ENCODE data around the gene LIMS2.
A peak's percentile ranks its signal among the peaks of the same experiment; 100 is the strongest.

The LIMS2 gene

DNA sequence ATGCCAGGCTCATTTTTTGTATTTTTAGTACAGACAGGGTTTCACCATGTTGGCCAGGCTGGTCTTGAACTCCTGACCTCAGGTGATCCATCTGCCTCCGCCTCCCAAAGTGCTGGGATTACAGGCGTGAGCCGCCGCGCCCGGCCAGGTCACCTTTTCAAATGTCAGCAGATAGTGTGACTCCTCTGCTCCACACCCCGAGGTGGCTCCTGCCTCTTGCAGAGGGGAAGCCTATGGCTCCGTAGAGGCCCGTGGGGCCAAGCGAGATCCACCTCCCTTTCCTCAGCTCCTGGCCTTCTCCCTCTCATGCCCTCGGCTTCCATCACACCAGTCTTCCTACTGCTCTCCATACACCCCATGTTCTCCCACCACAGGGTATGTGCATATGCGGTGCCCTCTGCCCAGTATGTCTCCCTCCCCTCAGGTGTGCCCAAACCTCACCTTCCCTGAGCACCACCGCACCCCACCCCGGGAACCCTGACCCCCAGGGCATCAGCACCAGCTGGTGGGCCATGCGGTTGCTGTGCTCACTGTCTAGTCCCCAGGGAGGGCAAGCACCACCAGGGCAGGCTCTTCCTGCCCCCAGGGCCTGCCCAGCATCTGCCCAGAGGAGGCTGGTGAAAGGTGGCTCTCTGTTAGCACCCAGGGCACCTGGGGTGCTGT, 18.6 kb downstream of the LIMS2 start:
- no peak for DNase-seq

- DNase-seq = no peak
These were observed 19.9 kb downstream of the LIMS2 start for GRCh38 chr2:127655209-127656073.

GRCh38 chr2:127654838-127655175, 20.5 kb downstream of the LIMS2 start:
- DNase-seq = no peak

- DNase-seq = no peak
These were observed 21.1 kb downstream of the LIMS2 start for GRCh38 chr2:127654084-127654837.

DNA sequence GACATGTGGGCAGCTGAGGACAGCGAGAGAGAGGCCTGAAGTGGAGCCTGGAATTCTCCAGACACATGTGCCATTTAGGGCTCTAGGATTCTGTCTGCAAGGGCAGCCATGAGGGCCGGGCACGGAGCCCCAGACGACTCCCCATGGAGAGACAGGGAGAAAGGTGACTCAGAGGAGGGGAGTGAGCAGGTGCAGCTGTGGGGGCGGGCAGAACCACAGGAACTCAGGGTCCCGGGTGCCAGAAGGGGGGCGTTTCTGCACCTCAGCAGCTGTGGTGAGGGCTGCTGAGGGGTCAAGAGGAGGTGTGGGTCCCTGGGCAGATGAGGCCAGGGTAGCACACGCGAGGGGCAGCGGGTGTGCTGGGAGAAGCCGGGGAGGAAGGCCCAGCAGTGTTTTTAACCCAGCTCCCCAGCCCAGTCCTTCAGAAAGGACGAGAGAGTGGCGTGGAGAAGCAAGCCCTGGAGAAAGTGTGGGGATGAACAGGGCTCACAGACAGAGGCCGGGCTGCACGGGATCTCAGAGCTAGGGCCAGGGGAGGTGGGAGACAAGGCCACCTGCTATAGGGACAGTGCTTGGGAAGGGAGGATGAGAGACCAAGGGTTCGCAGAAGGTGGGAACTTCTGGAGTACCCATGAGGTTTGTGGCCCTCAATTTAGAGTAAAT, 21.8 kb downstream of the LIMS2 start:
- no peak for DNase-seq

DNA sequence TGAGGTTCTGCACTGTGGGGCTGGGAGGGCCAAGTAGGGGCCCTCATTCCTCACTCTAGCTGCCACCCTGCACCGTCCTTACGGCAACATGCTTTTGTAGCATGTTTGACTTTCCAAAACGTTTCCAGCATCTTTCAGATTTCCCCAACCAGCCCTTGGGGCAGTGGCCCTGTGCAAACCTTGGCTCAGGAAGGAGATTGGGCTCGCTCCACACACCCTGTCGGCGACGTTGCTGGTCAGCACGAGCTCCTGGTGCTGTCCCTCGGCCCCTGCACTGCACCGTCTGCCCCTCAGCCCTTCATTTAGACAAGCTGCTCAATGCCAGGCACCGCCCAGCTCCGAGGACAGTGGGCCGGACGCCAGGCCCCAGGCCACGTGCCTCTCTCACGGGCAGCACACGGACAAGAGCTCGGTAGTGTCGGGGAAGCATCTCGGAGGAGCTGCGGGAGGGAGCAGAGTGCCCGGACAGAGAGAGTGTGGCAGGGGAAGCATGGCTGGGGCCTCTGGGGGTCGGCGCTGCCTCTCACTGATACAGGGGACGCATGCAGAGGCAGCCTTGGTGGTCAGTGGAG, 22.5 kb downstream of the LIMS2 start:
- DNase-seq = no peak

DNA sequence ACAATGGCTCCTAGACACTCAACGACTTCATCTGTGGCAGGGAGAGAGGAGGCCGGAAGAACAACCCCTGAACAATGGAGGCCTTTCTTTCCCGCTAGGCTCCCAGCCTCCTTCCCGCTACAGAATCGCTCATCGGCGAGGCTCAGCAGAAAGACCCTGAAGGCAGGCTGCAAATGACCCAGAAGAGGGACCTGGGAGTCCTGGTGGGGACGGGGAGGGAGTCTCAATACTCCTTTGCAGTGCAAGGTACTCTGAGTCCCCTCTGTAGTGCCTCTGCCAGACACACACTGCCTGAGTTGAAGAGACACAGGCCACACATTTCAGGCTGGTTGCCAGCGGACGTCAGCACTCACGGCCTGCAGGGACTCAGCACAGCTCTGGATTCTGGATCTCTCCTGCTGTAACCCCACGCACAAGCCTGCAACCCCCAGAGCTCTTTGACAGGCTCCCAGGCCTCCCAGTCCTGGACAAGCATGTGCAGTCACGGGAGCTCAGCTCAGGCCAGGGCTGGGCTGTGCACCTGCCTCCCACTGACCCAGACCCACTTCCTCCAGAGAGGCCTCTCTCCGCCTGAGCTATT, 23.3 kb downstream of the LIMS2 start:
- peak; percentile 52 to 77 for DNase-seq

GRCh38 chr2:127651381-127651809, 23.9 kb downstream of the LIMS2 start:
- DNase-seq = no peak

DNA sequence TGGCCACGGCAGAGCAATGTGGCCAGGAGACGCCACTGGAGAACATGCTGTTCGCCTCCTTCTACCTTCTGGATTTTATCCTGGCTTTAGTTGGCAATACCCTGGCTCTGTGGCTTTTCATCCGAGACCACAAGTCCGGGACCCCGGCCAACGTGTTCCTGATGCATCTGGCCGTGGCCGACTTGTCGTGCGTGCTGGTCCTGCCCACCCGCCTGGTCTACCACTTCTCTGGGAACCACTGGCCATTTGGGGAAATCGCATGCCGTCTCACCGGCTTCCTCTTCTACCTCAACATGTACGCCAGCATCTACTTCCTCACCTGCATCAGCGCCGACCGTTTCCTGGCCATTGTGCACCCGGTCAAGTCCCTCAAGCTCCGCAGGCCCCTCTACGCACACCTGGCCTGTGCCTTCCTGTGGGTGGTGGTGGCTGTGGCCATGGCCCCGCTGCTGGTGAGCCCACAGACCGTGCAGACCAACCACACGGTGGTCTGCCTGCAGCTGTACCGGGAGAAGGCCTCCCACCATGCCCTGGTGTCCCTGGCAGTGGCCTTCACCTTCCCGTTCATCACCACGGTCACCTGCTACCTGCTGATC, 24.4 kb downstream of the LIMS2 start:
- no peak for DNase-seq

- DNase-seq = no peak
These were observed 25.1 kb downstream of the LIMS2 start for GRCh38 chr2:127650041-127650784.

GRCh38 chr2:127649684-127650040, 25.7 kb downstream of the LIMS2 start:
- DNase-seq = peak; percentile 56 to 84

- DNase-seq = peak in 1 of 2 donors; percentile 8
These were observed 26.2 kb downstream of the LIMS2 start for GRCh38 chr2:127649100-127649611.

GRCh38 chr2:127648321-127648720, 27.0 kb downstream of the LIMS2 start:
- no peak for DNase-seq

DNA sequence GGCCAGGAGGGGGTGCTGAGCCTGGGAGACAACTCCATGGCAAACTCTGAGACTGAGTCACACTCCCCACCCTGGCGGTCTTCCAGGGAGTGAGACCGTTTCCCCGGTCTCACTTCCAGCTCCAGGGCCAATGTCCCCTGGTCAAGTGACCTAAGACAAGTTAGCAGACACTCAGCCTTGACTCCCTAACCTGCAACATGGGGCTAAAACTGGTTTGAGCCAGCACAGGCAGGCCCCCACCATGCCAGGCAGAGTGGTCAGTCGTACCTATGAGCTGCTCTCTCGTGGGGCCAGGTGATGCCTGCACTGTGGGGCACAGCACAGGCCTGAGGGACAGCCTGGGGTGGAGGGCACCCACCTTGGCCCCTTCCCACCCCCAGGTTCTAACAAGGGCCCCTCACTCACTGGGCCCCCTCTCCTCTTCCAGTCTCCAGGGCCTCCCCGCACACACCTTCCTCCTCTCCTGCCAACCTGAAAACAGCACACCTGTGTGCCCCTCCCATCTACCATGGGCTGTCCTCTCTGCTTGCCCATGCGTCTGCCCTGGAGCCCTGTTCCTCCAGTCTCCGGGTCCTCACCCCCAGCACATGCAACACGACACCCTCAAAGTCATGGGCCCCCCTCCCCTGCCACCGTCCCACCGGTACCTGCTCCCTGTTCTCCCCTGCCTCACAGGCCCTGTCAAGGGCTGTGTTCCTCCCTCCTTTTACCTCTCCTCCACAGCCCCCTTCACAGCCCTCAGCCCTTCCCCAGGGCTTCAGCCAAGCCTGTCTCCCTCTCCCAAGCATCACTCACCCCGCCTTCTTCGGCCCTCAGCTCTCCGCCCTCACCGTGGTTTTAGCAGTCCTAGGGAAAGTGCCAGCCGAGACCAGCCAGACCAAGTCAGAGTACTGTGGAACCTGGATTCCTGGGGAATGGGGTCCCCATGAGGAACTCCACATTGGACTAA, 27.8 kb downstream of the LIMS2 start:
- DNase-seq = no peak

GRCh38 chr2:127646487-127647241, 28.7 kb downstream of the LIMS2 start:
- no peak for DNase-seq

DNA sequence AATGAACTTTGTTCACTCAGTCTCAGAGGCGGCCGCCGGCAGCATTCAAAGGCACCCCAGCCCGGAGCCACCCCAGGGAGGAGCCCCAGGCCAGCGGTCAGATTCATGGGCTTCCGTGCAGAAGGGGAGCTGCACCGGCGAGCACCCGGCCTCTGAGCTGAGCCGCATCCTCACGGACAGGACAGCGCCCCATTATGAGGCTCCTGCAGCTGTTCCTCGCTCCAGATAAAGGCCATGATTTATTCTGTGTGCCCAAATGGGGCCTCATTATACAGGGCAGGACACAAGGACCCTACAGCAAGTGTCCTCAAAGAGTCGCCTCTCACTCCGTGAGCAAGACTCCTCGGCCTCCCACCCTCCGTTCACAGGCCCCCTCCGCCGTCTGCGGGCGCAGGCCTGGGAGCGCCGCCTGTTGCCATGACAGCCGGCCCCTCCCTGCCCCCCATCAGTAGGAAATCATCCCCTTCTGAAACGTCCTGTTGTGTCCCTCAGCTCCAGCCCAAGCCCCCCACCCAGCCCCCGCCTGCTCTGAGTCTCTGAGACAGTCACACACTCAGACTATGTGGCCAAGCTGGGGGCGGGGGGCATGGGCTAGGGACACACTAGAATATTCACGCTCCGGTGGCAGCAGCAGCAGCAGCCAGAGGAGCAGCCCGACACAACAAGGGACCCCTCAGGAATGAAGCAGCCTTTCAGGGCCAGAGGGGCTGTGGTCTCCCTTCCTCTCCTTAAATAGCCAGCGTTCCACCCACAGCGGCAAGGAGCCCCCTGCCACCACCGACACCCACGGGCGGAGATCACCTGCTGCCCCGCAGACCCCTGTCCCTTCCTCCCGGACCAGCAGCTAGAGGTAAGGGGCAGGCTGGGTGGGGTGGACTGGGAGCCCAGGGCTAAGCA, 29.7 kb downstream of the LIMS2 start, which contains the start of gene GPR17:
Gene GPR17, plus strand, starts transcription at position 759 of the 897 bp plus-strand sequence. CDS start 4,583 bp downstream, outside the sequence.
- DNase-seq = peak in 1 of 2 donors; percentile 61

GRCh38 chr2:127645026-127645394, 30.3 kb downstream of the LIMS2 start:
- DNase-seq = no peak
